ENCODE data around the gene TOR1AIP1.

The TOR1AIP1 gene

GRCh38 chr1:179872558-179872957, 9.5 kb upstream of the TOR1AIP1 start:
- TF ChIP-seq CTCF (IDR thresholded peaks at IDR 0.05; ENCODE audit: insufficient read depth, low read depth, low read length, missing control alignments): no peak
- DNase-seq (ENCODE audit: low read depth): no peak
- H3K4me3 ChIP-seq (ENCODE audit: low read depth, low read length): no peak overlapping the region

DNA sequence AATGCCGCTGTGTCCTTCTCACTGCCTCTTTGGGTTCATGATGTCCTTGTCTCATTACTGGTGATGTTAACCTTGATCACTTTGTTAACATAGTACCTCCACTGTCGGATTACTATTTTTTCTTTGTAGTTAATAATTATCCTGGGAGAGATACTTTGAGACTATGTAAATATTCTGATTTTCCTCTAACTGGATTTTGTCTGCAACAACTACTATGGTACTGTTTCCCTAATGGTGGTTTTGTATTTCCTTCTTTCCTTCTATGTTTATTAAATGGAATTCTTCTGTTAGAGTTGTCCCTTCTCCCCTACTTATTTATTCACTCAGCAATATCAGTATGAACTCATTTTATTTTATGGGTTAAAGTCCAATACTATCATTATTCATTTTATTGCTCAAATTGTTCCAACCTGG, 8.6 kb upstream of the TOR1AIP1 start:
- no peak for DNase-seq (ENCODE audit: low read depth)
- H3K4me3 ChIP-seq (ENCODE audit: low read depth, low read length): no peak overlapping the region
- no peak for TF ChIP-seq CTCF (IDR thresholded peaks at IDR 0.05; ENCODE audit: insufficient read depth, low read depth, low read length, missing control alignments)

DNA sequence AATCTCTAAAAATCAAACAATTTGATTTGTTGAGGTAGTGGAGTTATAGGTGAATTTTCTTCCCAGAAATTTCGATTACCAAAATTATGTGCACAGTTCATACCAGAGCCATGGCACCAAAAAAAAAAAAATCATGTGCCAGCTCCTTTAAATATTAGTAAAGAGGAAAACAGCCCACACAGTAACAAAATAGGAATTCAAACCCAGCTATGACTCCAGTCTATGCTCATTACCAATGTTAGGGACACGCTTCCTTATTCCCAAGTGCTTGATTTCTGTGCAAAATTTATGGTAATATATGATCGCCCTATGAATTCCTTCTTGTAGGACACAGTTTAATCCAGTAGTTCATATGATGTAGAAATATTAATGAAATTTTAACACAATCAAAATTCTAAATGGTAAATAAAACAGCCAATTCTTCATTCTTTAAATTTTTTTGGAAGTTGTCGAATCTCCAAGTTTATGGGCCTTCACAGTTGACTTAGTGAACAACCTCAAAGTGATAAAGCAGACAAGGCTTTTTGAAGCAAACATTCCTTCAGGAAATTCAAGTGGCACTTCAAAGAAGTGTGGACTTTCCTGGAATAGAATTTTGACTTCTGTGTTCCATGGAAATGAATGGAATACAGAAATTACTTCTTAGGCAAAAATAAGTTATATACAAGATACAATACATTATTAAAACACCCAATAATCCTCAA, 6.3 kb upstream of the TOR1AIP1 start:
- peak overlapping the region; percentile 88 for H3K4me3 ChIP-seq (ENCODE audit: low read depth, low read length)
- TF ChIP-seq CTCF (IDR thresholded peaks at IDR 0.05; ENCODE audit: insufficient read depth, low read depth, low read length, missing control alignments): no peak
- DNase-seq (ENCODE audit: low read depth): no peak

DNA sequence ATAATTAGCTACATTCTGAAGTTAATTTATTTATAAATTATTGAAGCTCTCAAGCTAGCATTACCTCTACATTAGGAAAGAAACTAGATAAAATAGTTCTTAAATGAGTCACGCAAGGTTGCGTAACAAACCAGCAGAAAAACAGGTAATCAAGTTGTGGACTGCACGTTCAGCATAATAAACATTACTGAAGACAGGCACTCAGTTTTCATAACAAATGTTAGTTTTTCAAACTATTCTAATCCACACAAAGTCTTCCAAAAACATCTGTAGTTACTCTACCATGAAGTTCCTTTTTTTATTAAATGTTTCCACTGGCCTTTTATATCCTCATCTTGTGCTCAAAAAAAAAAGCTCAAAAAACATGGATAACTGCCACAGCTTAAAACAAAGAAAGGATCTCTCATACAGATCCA, 5.8 kb upstream of the TOR1AIP1 start:
- DNase-seq (ENCODE audit: low read depth): peak; percentile 15
- TF ChIP-seq CTCF (IDR thresholded peaks at IDR 0.05; ENCODE audit: insufficient read depth, low read depth, low read length, missing control alignments): no peak
- peak overlapping the region; percentile 88 for H3K4me3 ChIP-seq (ENCODE audit: low read depth, low read length)

GRCh38 chr1:179877586-179878265, 4.4 kb upstream of the TOR1AIP1 start, which contains the start of gene TOR1AIP2:
Gene TOR1AIP2, minus strand, starts transcription at chr1:179877803. Its CDS starts 25,138 bp downstream, at chr1:179852665.
- H3K4me3 ChIP-seq (ENCODE audit: low read depth, low read length): peak within 1 kb of the TSS; percentile 88
- no peak for TF ChIP-seq CTCF (IDR thresholded peaks at IDR 0.05; ENCODE audit: insufficient read depth, low read depth, low read length, missing control alignments)
- DNase-seq (ENCODE audit: low read depth): peak; percentile 88

DNA sequence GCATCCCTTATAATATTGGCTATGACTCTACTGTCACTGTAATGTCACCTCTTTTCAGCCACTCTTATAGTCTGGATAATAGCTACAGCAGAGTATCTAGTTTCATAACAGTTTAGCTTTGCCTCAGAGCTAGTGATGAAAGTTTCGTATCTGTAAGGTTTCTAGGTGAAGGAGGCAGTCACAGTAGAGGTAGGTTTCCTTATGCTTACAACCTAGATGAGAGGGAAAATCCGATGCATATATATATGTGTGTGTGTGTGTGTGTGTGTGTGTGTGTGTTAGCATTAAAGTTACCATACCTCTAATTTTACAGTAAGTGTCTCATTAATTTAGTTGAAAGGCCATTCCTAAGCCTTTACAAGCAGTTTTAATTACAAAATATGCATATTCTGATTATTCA, 2.3 kb upstream of the TOR1AIP1 start:
- DNase-seq (ENCODE audit: low read depth): peak; percentile 75
- no peak for TF ChIP-seq CTCF (IDR thresholded peaks at IDR 0.05; ENCODE audit: insufficient read depth, low read depth, low read length, missing control alignments)
- H3K4me3 ChIP-seq (ENCODE audit: low read depth, low read length): no peak overlapping the region

Measured in GM12865 (cell line).